ENCODE data around the gene RAG2. TPM values are rescaled to one million over a fixed set of nuclear protein-coding genes. Genes with fewer than 3 reads are reported as not detected.

Gene RAG2
- total and polyA plus RNA-seq, 4 donors: not detected

DNA sequence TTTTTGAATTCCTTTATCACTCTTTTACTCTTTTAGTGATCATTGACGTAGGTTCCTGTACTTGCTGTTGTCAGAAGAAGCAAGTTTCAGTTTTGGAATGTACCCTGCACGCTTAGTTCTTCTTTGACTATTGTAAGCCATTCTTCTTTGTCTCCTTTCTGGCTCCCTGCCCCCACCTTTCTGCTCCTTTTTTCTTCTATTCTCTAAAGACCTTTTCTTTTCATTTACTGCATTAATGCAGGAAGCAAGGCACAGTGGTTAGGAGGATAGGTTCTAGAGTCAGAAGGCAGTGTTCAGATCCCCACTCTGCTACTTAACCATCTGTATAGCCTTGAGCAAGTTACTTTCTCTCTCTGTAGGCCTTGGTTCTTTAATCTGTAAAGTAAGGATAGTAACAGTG, 33.7 kb upstream of the RAG2 start:
- Histone ChIP-seq H3K9me3 (ENCODE audit: control insufficient read depth in 4 of 4, insufficient read depth in 3 of 4, low read length in 3 of 4) (no peaks in the 10 kb centered on the region), H3K9ac (ENCODE audit: insufficient read depth in 1 of 2, low read length in 2 of 2) (no peak overlapping the region), H3K4me3 (no peak overlapping the region), H3K36me3 (ENCODE audit: control insufficient read depth in 4 of 4, insufficient read depth in 4 of 4, low read length in 4 of 4) (peaks cover 0 to 2% (median 0%) of the 10 kb centered on the region in 4 donors), H3K27ac (ENCODE audit: low read depth in 1 of 2, low read length in 1 of 2) (no peak overlapping the region), H3K27me3 (ENCODE audit: control insufficient read depth in 3 of 3, insufficient read depth in 3 of 3, low read length in 2 of 3) (no peaks in the 10 kb centered on the region), H3K4me1 (ENCODE audit: control insufficient read depth in 5 of 5, insufficient read depth in 5 of 5, low read length in 5 of 5) (peaks cover 0 to 6% (median 0%) of the 10 kb centered on the region in 5 donors)
- TF ChIP-seq, protein P1, sequence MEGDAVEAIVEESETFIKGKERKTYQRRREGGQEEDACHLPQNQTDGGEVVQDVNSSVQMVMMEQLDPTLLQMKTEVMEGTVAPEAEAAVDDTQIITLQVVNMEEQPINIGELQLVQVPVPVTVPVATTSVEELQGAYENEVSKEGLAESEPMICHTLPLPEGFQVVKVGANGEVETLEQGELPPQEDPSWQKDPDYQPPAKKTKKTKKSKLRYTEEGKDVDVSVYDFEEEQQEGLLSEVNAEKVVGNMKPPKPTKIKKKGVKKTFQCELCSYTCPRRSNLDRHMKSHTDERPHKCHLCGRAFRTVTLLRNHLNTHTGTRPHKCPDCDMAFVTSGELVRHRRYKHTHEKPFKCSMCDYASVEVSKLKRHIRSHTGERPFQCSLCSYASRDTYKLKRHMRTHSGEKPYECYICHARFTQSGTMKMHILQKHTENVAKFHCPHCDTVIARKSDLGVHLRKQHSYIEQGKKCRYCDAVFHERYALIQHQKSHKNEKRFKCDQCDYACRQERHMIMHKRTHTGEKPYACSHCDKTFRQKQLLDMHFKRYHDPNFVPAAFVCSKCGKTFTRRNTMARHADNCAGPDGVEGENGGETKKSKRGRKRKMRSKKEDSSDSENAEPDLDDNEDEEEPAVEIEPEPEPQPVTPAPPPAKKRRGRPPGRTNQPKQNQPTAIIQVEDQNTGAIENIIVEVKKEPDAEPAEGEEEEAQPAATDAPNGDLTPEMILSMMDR (IDR thresholded peaks at IDR 0.05; ENCODE audit: control extremely low read depth, extremely low read depth): no peak
- ATAC-seq (ENCODE audit: insufficient read depth, low FRiP score): no peak
- 78 to 86% methylated on average over 2 of the region's 2 CpGs for WGBS, 2 donors
- no peak for DNase-seq

DNA sequence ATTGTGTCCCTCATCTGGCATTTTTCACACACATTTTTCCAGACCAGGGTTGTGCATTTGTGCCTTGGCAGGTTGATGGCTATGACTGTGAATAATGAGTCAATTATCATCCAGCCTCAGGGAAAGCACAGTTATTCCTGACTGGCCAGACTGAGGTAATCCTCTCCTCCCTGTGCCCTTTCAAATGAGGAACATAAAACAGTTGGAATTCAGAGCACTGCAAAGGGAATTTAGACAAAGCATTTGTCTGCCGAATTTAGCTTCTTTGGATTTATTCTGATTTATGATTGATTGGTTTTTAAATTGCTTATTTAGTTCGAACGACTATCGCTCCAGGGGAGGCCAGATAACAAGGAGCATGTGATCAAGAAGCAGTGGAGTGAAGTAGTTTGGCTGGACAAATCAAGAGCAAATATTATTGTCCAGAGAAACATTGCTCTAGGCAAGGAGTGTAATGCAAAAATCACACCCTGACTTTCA, 30.8 kb upstream of the RAG2 start:
- H3K4me3 ChIP-seq: no peak overlapping the region
- no peak overlapping the region for H3K27ac ChIP-seq (ENCODE audit: low read depth in 1 of 2, low read length in 1 of 2)
- no peak overlapping the region for H3K9ac ChIP-seq (ENCODE audit: insufficient read depth in 1 of 2, low read length in 2 of 2)
- WGBS, 2 donors: 78 to 91% methylated on average over 4 of the region's 4 CpGs
- no peaks in the 10 kb centered on the region for H3K9me3 ChIP-seq (ENCODE audit: control insufficient read depth in 4 of 4, insufficient read depth in 3 of 4, low read length in 3 of 4)
- TF ChIP-seq, protein P1 (IDR thresholded peaks at IDR 0.05; ENCODE audit: control extremely low read depth, extremely low read depth): no peak
- ATAC-seq (ENCODE audit: insufficient read depth, low FRiP score): no peak
- DNase-seq: no peak
- no peaks in the 10 kb centered on the region for H3K27me3 ChIP-seq (ENCODE audit: control insufficient read depth in 3 of 3, insufficient read depth in 3 of 3, low read length in 2 of 3)
- peaks cover 0 to 8% (median 0%) of the 10 kb centered on the region in 5 donors for H3K4me1 ChIP-seq (ENCODE audit: control insufficient read depth in 5 of 5, insufficient read depth in 5 of 5, low read length in 5 of 5)
- peaks cover 0 to 3% (median under 1%) of the 10 kb centered on the region in 4 donors for H3K36me3 ChIP-seq (ENCODE audit: control insufficient read depth in 4 of 4, insufficient read depth in 4 of 4, low read length in 4 of 4)

DNA sequence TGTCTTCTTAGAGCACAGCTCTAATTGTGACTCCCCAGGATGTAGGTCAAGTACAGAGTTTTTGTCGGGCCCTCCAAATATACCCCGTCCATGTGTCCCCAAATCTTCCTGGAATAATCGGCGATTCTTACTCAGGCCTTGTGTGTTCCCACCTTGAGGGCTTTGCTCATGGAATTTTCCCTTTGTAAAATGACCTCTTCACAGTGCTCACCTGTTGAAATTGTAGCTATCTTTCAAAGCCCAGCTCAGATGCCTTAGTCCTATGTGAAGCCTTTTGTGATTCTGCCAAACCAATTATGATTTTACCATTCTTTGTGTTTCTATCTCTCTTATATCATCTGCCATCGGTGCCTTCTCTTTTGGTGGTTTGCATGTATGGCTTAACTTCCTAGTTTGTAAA, 30.1 kb upstream of the RAG2 start:
- no peak overlapping the region for H3K4me3 ChIP-seq
- H3K4me1 ChIP-seq (ENCODE audit: control insufficient read depth in 5 of 5, insufficient read depth in 5 of 5, low read length in 5 of 5): peaks cover 0 to 8% (median 0%) of the 10 kb centered on the region in 5 donors
- peaks cover 0 to 3% (median 0%) of the 10 kb centered on the region in 4 donors for H3K36me3 ChIP-seq (ENCODE audit: control insufficient read depth in 4 of 4, insufficient read depth in 4 of 4, low read length in 4 of 4)
- TF ChIP-seq, protein P1 (IDR thresholded peaks at IDR 0.05; ENCODE audit: control extremely low read depth, extremely low read depth): no peak
- 80 to 95% methylated on average over 5 of the region's 5 CpGs for WGBS, 2 donors
- H3K27ac ChIP-seq (ENCODE audit: low read depth in 1 of 2, low read length in 1 of 2): no peak overlapping the region
- no peak for DNase-seq
- ATAC-seq (ENCODE audit: insufficient read depth, low FRiP score): no peak
- H3K9me3 ChIP-seq (ENCODE audit: control insufficient read depth in 4 of 4, insufficient read depth in 3 of 4, low read length in 3 of 4): no peaks in the 10 kb centered on the region
- H3K9ac ChIP-seq (ENCODE audit: insufficient read depth in 1 of 2, low read length in 2 of 2): no peak overlapping the region
- H3K27me3 ChIP-seq (ENCODE audit: control insufficient read depth in 3 of 3, insufficient read depth in 3 of 3, low read length in 2 of 3): no peaks in the 10 kb centered on the region

DNA sequence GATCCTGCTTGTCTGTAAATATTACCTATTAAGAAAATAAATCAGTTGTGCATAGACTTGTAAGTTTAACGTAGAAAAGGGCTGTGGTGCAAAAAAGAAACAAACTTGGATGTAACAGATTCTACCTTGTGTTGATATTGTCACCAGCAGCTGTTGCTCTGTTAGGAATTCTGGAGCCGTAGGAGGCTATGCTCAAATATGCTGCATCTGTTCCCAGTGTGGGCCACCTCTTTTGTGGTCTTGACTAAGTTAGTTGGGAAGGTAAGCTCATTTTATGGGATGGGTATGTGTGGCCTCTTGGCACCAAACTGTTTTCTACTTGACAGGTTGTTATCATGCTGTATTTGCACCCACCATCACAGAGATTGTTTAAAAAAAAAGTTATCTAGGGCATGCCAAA, 29.4 kb upstream of the RAG2 start:
- H3K27me3 ChIP-seq (ENCODE audit: control insufficient read depth in 3 of 3, insufficient read depth in 3 of 3, low read length in 2 of 3): no peaks in the 10 kb centered on the region
- no peak overlapping the region for H3K4me3 ChIP-seq
- ATAC-seq (ENCODE audit: insufficient read depth, low FRiP score) (no peak), DNase-seq (no peak)
- H3K4me1 ChIP-seq (ENCODE audit: control insufficient read depth in 5 of 5, insufficient read depth in 5 of 5, low read length in 5 of 5): peaks cover 0 to 8% (median 0%) of the 10 kb centered on the region in 5 donors
- H3K9ac ChIP-seq (ENCODE audit: insufficient read depth in 1 of 2, low read length in 2 of 2): no peak overlapping the region
- H3K9me3 ChIP-seq (ENCODE audit: control insufficient read depth in 4 of 4, insufficient read depth in 3 of 4, low read length in 3 of 4): no peaks in the 10 kb centered on the region
- peaks cover 0 to 3% (median 0%) of the 10 kb centered on the region in 4 donors for H3K36me3 ChIP-seq (ENCODE audit: control insufficient read depth in 4 of 4, insufficient read depth in 4 of 4, low read length in 4 of 4)
- WGBS, 2 donors: 90 to 93% methylated on average over 2 of the region's 2 CpGs
- TF ChIP-seq, protein P1 (IDR thresholded peaks at IDR 0.05; ENCODE audit: control extremely low read depth, extremely low read depth): no peak
- no peak overlapping the region for H3K27ac ChIP-seq (ENCODE audit: low read depth in 1 of 2, low read length in 1 of 2)
